A673 (cell line): ENCODE results near the gene SLC39A12. TPM values are rescaled to one million over a fixed set of nuclear protein-coding genes. Genes with fewer than 3 reads are reported as not detected.

ENCODE experiments used
- BruUV-seq: library from RNA; stranded (reverse); fragments of 400-500 nt; replicated peaks from 2 replicates; lab custom pipeline; 2021; lab: Mats Ljungman, UMichigan
- CTCF ChIA-PET: fragments of 300-600 bp; sonication (Branson Sonifier 250); formaldehyde crosslinking; loops from one replicate; lab custom pipeline; 2022; ENCODE audit warnings: antibody characterized with exemption; lab: Charles Lee
- POLR2A ChIA-PET: fragments of 300-600 bp; sonication (Branson Sonifier 250); formaldehyde crosslinking; loops from one replicate; lab custom pipeline; 2022; ENCODE audit warnings: antibody characterized with exemption; ENCODE audit not compliant: low non-redundant PET; lab: Charles Lee
- DNase-seq: peaks from one replicate; pipeline ENCODE4 v3.0.0-alpha.2; 2015; ENCODE audit warnings: low spot score
- H3K27ac ChIP-seq: fragments of 200-600 bp; sonication (generic); 2 replicates; pipeline ENCODE4 v1.5.1; 2016; ENCODE audit warnings: mixed run types, low read depth, mild to moderate bottlenecking, mixed read lengths, antibody characterized with exemption, low read length; ENCODE audit not compliant: poor library complexity, severe bottlenecking
- H3K27me3 ChIP-seq: fragments of 200-600 bp; sonication (generic); replicated peaks from 2 replicates; pipeline ENCODE4 v1.6.1; 2017; ENCODE audit warnings: mixed run types, low read depth, mild to moderate bottlenecking, mixed read lengths, antibody characterized with exemption, low read length; ENCODE audit not compliant: insufficient read depth, poor library complexity
- H3K36me3 ChIP-seq: fragments of 200-600 bp; sonication (generic); 2 replicates; pipeline ENCODE4 v1.6.1; 2016; ENCODE audit warnings: mixed run types, mild to moderate bottlenecking, mixed read lengths, antibody characterized with exemption, low read length; ENCODE audit not compliant: insufficient read depth, poor library complexity, severe bottlenecking
- H3K4me1 ChIP-seq: fragments of 200-600 bp; sonication (generic); 2 replicates; pipeline ENCODE4 v1.6.1; 2017; ENCODE audit warnings: mixed run types, mild to moderate bottlenecking, mixed read lengths, antibody characterized with exemption, low read length; ENCODE audit not compliant: insufficient read depth, poor library complexity, severe bottlenecking
- H3K4me3 ChIP-seq: fragments of 200-600 bp; sonication (generic); 2 replicates; pipeline ENCODE4 v1.5.1; 2016; ENCODE audit warnings: low read depth, mixed run types, mild to moderate bottlenecking, mixed read lengths, low read length; ENCODE audit not compliant: poor library complexity, severe bottlenecking
- H3K9me3 ChIP-seq: fragments of 200-600 bp; sonication (generic); 2 replicates; pipeline ENCODE4 v1.6.1; 2016; ENCODE audit warnings: mixed run types, low read depth, mild to moderate bottlenecking, mixed read lengths, antibody characterized with exemption, low read length; ENCODE audit not compliant: poor library complexity, severe bottlenecking
- CTCF ChIP-seq: fragments of 300-800, 200-600 bp; sonication (generic); conservative IDR thresholded peaks from 2 replicates; pipeline ENCODE4 v1.5.1; 2017; ENCODE audit warnings: low read depth, mild to moderate bottlenecking, antibody characterized with exemption, low read length, moderate library complexity, mixed read lengths
- EZH2 ChIP-seq: fragments of 200-600 bp; sonication (generic); IDR thresholded peaks from 2 replicates; pipeline ENCODE4 v1.6.1; 2017; ENCODE audit warnings: borderline replicate concordance, low read depth, mild to moderate bottlenecking, mixed read lengths, antibody characterized with exemption, low read length; ENCODE audit not compliant: poor library complexity, severe bottlenecking
- intact Hi-C: fragments of 100-400 bp; cut with micrococcal nuclease; formaldehyde crosslinking; loops from one replicate; pipeline ENCODE4 v1.10.0; 2022; ENCODE audit not compliant: unreplicated experiment
- total RNA-seq: library from RNA; stranded (reverse); gene quantifications from 2 replicates; pipeline ENCODE4 v1.2.3, GENCODE V29; 2021

The SLC39A12 gene
- total RNA-seq, 1 experiment from 2014 or later = not detected

- Histone ChIP-seq H3K4me3 (no peak overlapping the region), H3K36me3 (no peaks in the 10 kb centered on the region), H3K4me1 (no peaks in the 10 kb centered on the region), H3K9me3 (no peaks in the 10 kb centered on the region), H3K27ac (no peak overlapping the region), H3K27me3 (no peaks in the 10 kb centered on the region)
- no peak for DNase-seq
- intact Hi-C loops = no loop called here
- no peak for TF ChIP-seq EZH2
- no peak for TF ChIP-seq CTCF
- no TSS peak for BruUV-seq
- POLR2A ChIA-PET = no interaction called here
- CTCF ChIA-PET = no interaction called here
Measured at GRCh38 chr10:17984056-17984455, 32.3 kb downstream of the SLC39A12 start.

GRCh38 chr10:17984563-17984962 lies 32.8 kb downstream of the SLC39A12 start:
- intact Hi-C loops = no loop called here
- no peaks in the 10 kb centered on the region for H3K9me3 ChIP-seq
- TF ChIP-seq EZH2 (no peak), CTCF (no peak)
- POLR2A ChIA-PET = no interaction called here
- no peak overlapping the region for H3K27ac ChIP-seq
- no peaks in the 10 kb centered on the region for H3K36me3 ChIP-seq
- no peak overlapping the region for H3K4me3 ChIP-seq
- no peak for DNase-seq
- CTCF ChIA-PET = no interaction called here
- H3K4me1 ChIP-seq = no peaks in the 10 kb centered on the region
- no peaks in the 10 kb centered on the region for H3K27me3 ChIP-seq
- no TSS peak for BruUV-seq

GRCh38 chr10:17989908-17990767 lies 38.4 kb downstream of the SLC39A12 start:
- Histone ChIP-seq H3K27ac (no peak overlapping the region), H3K9me3 (no peaks in the 10 kb centered on the region), H3K27me3 (no peaks in the 10 kb centered on the region), H3K4me1 (no peaks in the 10 kb centered on the region), H3K4me3 (no peak overlapping the region), H3K36me3 (no peaks in the 10 kb centered on the region)
- ChIA-PET POLR2A (no interaction called here), CTCF (interaction anchor here (0.5 kb wide), 1 partner anchor 28 kb away, joined by 5 read pairs; no protein-coding TSS in a partner anchor)
- TF ChIP-seq CTCF (no peak), EZH2 (no peak)
- peak; percentile 26 for DNase-seq
- intact Hi-C loops = no loop called here
- BruUV-seq = no TSS peak
